ENCODE measurements around the gene EML2. TPM values are rescaled to one million over a fixed set of nuclear protein-coding genes. Genes with fewer than 3 reads are reported as not detected.
A peak's percentile ranks its signal among the peaks of the same experiment; 100 is the strongest.

Gene EML2
- total RNA-seq, 1 experiment from 2014 or later = 32.7 TPM

- Histone ChIP-seq H3K4me3 (ENCODE audit: low read depth in 2 of 2, low read length in 2 of 2) (peak overlapping the region; percentile 20 to 44), H3K4me1 (ENCODE audit: control insufficient read depth, insufficient read depth, low read length) (no peaks in the 10 kb centered on the region), H3K9me3 (ENCODE audit: control insufficient read depth, insufficient read depth, low read depth, low read length) (no peaks in the 10 kb centered on the region), H3K27ac (ENCODE audit: low read length) (no peak overlapping the region), H3K36me3 (ENCODE audit: control insufficient read depth, insufficient read depth, low read length) (no peaks in the 10 kb centered on the region; the same call in 1 of the 2 replicates), H3K27me3 (ENCODE audit: control insufficient read depth, insufficient read depth, low read length) (no peaks in the 10 kb centered on the region)
- ChIA-PET POLR2A (no interaction called here), CTCF (interaction anchor here (0.7 kb wide), 2 partner anchors 21 to 84 kb away, joined by 3 read pairs; partner anchors contain the start of genes QPCTL and SNRPD2)
- no TSS peak for BruUV-seq (replicated peaks)
- ATAC-seq (peak; percentile 71), DNase-seq (ENCODE audit: low read depth, low spot score) (no peak)
- in situ Hi-C loops (cut with HindIII; ENCODE audit: low pct_unique_long_range_greater_than_20kb, low sequenced_read_pairs) (no loop called here), intact Hi-C loops (cut with micrococcal nuclease; ENCODE audit: unreplicated experiment) (no loop called here)
- TF ChIP-seq SIN3A (IDR thresholded peaks at IDR 0.05; ENCODE audit: borderline replicate concordance, insufficient read depth, low read depth, low read length) (no peak), TCF7L2 (IDR thresholded peaks at IDR 0.05; ENCODE audit: low read depth, low read length) (no peak), REST (IDR thresholded peaks at IDR 0.05; ENCODE audit: insufficient read depth in 1 of 2, low read depth in 2 of 2, low read length in 1 of 2) (no peak), CTCF (IDR thresholded peaks at IDR 0.05) (no peak)
Measured at GRCh38 chr19:45670670-45671453, 31.7 kb upstream of the EML2 start.

- ChIA-PET POLR2A (no interaction called here), CTCF (interaction anchor here (0.8 kb wide), 1 partner anchor 9 kb away, joined by 4 read pairs; no protein-coding TSS in a partner anchor)
- Histone ChIP-seq H3K4me3 (ENCODE audit: low read depth in 2 of 2, low read length in 2 of 2) (peak overlapping the region; percentile 41 to 74), H3K27me3 (ENCODE audit: control insufficient read depth, insufficient read depth, low read length) (no peaks in the 10 kb centered on the region), H3K9me3 (ENCODE audit: control insufficient read depth, insufficient read depth, low read depth, low read length) (no peaks in the 10 kb centered on the region), H3K4me1 (ENCODE audit: control insufficient read depth, insufficient read depth, low read length) (no peaks in the 10 kb centered on the region), H3K27ac (ENCODE audit: low read length) (peak overlapping the region; percentile 42), H3K36me3 (ENCODE audit: control insufficient read depth, insufficient read depth, low read length) (no peaks in the 10 kb centered on the region; the same call in 1 of the 2 replicates)
- DNase-seq (ENCODE audit: low read depth, low spot score) (no peak), ATAC-seq (no peak; the same call in 1 of the 2 replicates)
- no TSS peak for BruUV-seq (replicated peaks)
- intact Hi-C loops (cut with micrococcal nuclease; ENCODE audit: unreplicated experiment) = no loop called here
- TF ChIP-seq TCF7L2 (IDR thresholded peaks at IDR 0.05; ENCODE audit: low read depth, low read length) = no peak
- TF ChIP-seq POLR2AphosphoS5 (IDR thresholded peaks at IDR 0.05; ENCODE audit: low read depth, low read length) = no peak
- no peak for TF ChIP-seq REST (IDR thresholded peaks at IDR 0.05; ENCODE audit: insufficient read depth in 1 of 2, low read depth in 2 of 2, low read length in 1 of 2)
- in situ Hi-C loops (cut with HindIII; ENCODE audit: low pct_unique_long_range_greater_than_20kb, low sequenced_read_pairs) = no loop called here
Measured at GRCh38 chr19:45668342-45668871, 29.2 kb upstream of the EML2 start.

All from Panc1 (cell line).